Activated CD8-positive, alpha-beta T cell treated with anti-CD3 and anti-CD28 coated beads for 36 hours (primary cell): Measurements from ENCODE around the gene TUBG1. TPM values are rescaled to one million over a fixed set of nuclear protein-coding genes. Genes with fewer than 3 reads are reported as not detected.

Experiments used
- ATAC-seq: fragments of 200-7000 bp; cut with Tn5 transposase; one replicate; pipeline ENCODE4 v1.10.0; 2021; ENCODE audit warnings: mild to moderate bottlenecking, moderate library complexity
- CTCF ChIA-PET: fragments of 350-600 bp; sonication (Branson Sonifier 250); formaldehyde crosslinking; loops from one replicate; lab custom pipeline; 2021; ENCODE audit warnings: antibody characterized with exemption; lab: Charles Lee
- POLR2A ChIA-PET: fragments of 350-600 bp; sonication (Branson Sonifier 250); formaldehyde crosslinking; loops from one replicate; lab custom pipeline; 2021; ENCODE audit warnings: antibody characterized with exemption; lab: Charles Lee
- DNase-seq: peaks from one replicate; pipeline ENCODE4 v3.0.0-alpha.2; 2020
- H3K27ac Mint-ChIP-seq: one replicate; pipeline ENCODE4 v1.8.0; 2021; ENCODE audit warnings: mild to moderate bottlenecking, mixed read lengths
- H3K27me3 Mint-ChIP-seq: one replicate; pipeline ENCODE4 v1.8.0; 2021; ENCODE audit warnings: mixed read lengths
- H3K36me3 Mint-ChIP-seq: one replicate; pipeline ENCODE4 v1.8.0; 2021; ENCODE audit warnings: low read depth, mixed read lengths
- H3K4me1 Mint-ChIP-seq: one replicate; pipeline ENCODE4 v1.8.0; 2021; ENCODE audit warnings: low read depth, mixed read lengths
- H3K4me3 Mint-ChIP-seq: one replicate; pipeline ENCODE4 v1.8.0; 2021; ENCODE audit warnings: mild to moderate bottlenecking, moderate library complexity, mixed read lengths
- H3K9me3 Mint-ChIP-seq: one replicate; pipeline ENCODE4 v1.8.0; 2021; ENCODE audit warnings: mixed read lengths
- CTCF ChIP-seq: fragments of 200-600 bp; IDR thresholded peaks from one replicate; pipeline ENCODE4 v1.8.0; 2022; ENCODE audit warnings: antibody characterized with exemption, mild to moderate bottlenecking
- intact Hi-C: fragments of 100-400 bp; cut with micrococcal nuclease; formaldehyde crosslinking; loops from one replicate; pipeline ENCODE4 v1.10.0; 2022
- total RNA-seq, 2 experiments: library from RNA; stranded (reverse); gene quantifications; one replicate each; pipeline ENCODE4 v1.2.3, GENCODE V29; 2021

Gene TUBG1
- total RNA-seq, 2 experiments from 2014 or later = 79.5 to 82.4 TPM

GRCh38 chr17:42577140-42577531 lies 32.3 kb upstream of the TUBG1 start:
- ChIA-PET POLR2A (interaction anchor here (0.6 to 3.8 kb wide), 16 partner anchors 10 to 1493 kb away, joined by 3 to 61 read pairs (median 4); partner anchors contain the start of genes MLX, NAGLU, RETREG3 and STAT3), CTCF (interaction anchor here (0.9 to 5.0 kb wide), 20 partner anchors 11 to 559 kb away, joined by 3 to 70 read pairs (median 12); partner anchors contain the start of genes CNTNAP1, COASY, DNAJC7 and MLX)
- Mint-ChIP-seq H3K4me3 (peak overlapping the region; percentile 88), H3K27me3 (no peaks in the 10 kb centered on the region), H3K9me3 (no peaks in the 10 kb centered on the region), H3K27ac (peak overlapping the region; percentile 97), H3K4me1 (peaks cover 36% of the 10 kb centered on the region), H3K36me3 (peaks cover 50% of the 10 kb centered on the region)
- peak; percentile 3 for ATAC-seq
- no peak for DNase-seq
- TF ChIP-seq CTCF = no peak
- intact Hi-C loops = loop anchor here (5.0 kb wide), 1 partner anchor 100 kb away; the partner anchor contains the start of gene PLEKHH3

GRCh38 chr17:42577532-42578281 lies 31.8 kb upstream of the TUBG1 start, which contains the start of gene PSMC3IP:
TSS of gene PSMC3IP (minus strand) at chr17:42577729. CDS start at chr17:42577686, 43 bp downstream.
- H3K9me3 Mint-ChIP-seq = no peaks in the 10 kb centered on the region
- H3K36me3 Mint-ChIP-seq = peaks cover 46% of the 10 kb centered on the region

GRCh38 chr17:42578282-42578869 lies 31.1 kb upstream of the TUBG1 start:
- ChIA-PET POLR2A (interaction anchor here (0.6 to 3.8 kb wide), 21 partner anchors 11 to 738 kb away, joined by 3 to 61 read pairs (median 4); partner anchors contain the start of genes MLX, NAGLU, NKIRAS2 and PSME3), CTCF (interaction anchor here (0.6 to 5.0 kb wide), 68 partner anchors 8 to 561 kb away, joined by 3 to 70 read pairs (median 6); partner anchors contain the start of genes BECN1, CNTNAP1, COASY and DNAJC7)
- peak overlapping the region; percentile 88 for H3K4me3 Mint-ChIP-seq
- ATAC-seq = peak; percentile 57
- peak overlapping the region; percentile 97 for H3K27ac Mint-ChIP-seq
- no peaks in the 10 kb centered on the region for H3K27me3 Mint-ChIP-seq
- H3K36me3 Mint-ChIP-seq = peaks cover 39% of the 10 kb centered on the region
- no peaks in the 10 kb centered on the region for H3K9me3 Mint-ChIP-seq
- peaks cover 34% of the 10 kb centered on the region for H3K4me1 Mint-ChIP-seq
- DNase-seq = peak; percentile 93
- intact Hi-C loops = loop anchor here (2.0 to 5.0 kb wide), 2 partner anchors 99 to 184 kb away; partner anchors contain the start of gene PLEKHH3
- peak; percentile 81 for TF ChIP-seq CTCF

More at GRCh38 chr17:42577532-42578281, 31.8 kb upstream of the TUBG1 start, which contains the start of gene PSMC3IP:
- ATAC-seq (peak; percentile 95), DNase-seq (peak; percentile 98)
- Mint-ChIP-seq H3K27me3 (no peaks in the 10 kb centered on the region), H3K4me1 (peaks cover 35% of the 10 kb centered on the region), H3K4me3 (peak within 1 kb of the TSS; percentile 88), H3K27ac (peak within 1 kb of the TSS; percentile 97)
- POLR2A ChIA-PET = interaction anchor here (0.6 to 3.8 kb wide), 28 partner anchors 10 to 1492 kb away, joined by 3 to 61 read pairs (median 4); partner anchors contain the start of genes MLX, NAGLU, NKIRAS2 and PSME3
- CTCF ChIA-PET = interaction anchor here (0.6 to 5.0 kb wide), 63 partner anchors 8 to 560 kb away, joined by 3 to 70 read pairs (median 6); partner anchors contain the start of genes BECN1, CNTNAP1, COASY and DNAJC7
- no peak for TF ChIP-seq CTCF
- intact Hi-C loops = loop anchor here (2.0 to 5.0 kb wide), 2 partner anchors 100 to 185 kb away; partner anchors contain the start of gene PLEKHH3

- H3K36me3 Mint-ChIP-seq = peaks cover 30% of the 10 kb centered on the region
- ATAC-seq (no peak), DNase-seq (no peak)
- intact Hi-C loops = loop anchor here (2.0 to 5.0 kb wide), 2 partner anchors 97 to 183 kb away; partner anchors contain the start of gene PLEKHH3
- ChIA-PET CTCF (interaction anchor here (1.6 to 4.5 kb wide), 7 partner anchors 8 to 241 kb away, joined by 6 to 47 read pairs (median 25); partner anchors contain the start of gene RAMP2), POLR2A (interaction anchor here (0.7 to 1.0 kb wide), 3 partner anchors 13 to 98 kb away, joined by 3 to 5 read pairs (median 3); no protein-coding TSS in a partner anchor)
- H3K4me3 Mint-ChIP-seq = peak overlapping the region; percentile 11
- no peaks in the 10 kb centered on the region for H3K9me3 Mint-ChIP-seq
- peak overlapping the region; percentile 69 for H3K27ac Mint-ChIP-seq
- no peak for TF ChIP-seq CTCF
- no peaks in the 10 kb centered on the region for H3K27me3 Mint-ChIP-seq
- peaks cover 29% of the 10 kb centered on the region for H3K4me1 Mint-ChIP-seq
These were observed 29.5 kb upstream of the TUBG1 start for GRCh38 chr17:42579794-42580551.
